22Rv1 (cell line): ENCODE results near the gene SH2B2.

Experiments
- H3K27ac ChIP-seq: fragments of 450-650 bp; 2 replicates; pipeline ENCODE4 v1.5.1; 2017
- ZFX ChIP-seq: fragments of 450-650 bp; IDR thresholded peaks from 2 replicates; pipeline ENCODE4 v1.6.1; 2017; ENCODE audit warnings: antibody characterized with exemption, borderline replicate concordance
- TF ChIP-seq, protein P1 (sequence below): fragments of 450-650 bp; IDR thresholded peaks from 2 replicates; pipeline ENCODE4 v1.5.1; 2017; ENCODE audit warnings: mild to moderate bottlenecking

Gene SH2B2

DNA sequence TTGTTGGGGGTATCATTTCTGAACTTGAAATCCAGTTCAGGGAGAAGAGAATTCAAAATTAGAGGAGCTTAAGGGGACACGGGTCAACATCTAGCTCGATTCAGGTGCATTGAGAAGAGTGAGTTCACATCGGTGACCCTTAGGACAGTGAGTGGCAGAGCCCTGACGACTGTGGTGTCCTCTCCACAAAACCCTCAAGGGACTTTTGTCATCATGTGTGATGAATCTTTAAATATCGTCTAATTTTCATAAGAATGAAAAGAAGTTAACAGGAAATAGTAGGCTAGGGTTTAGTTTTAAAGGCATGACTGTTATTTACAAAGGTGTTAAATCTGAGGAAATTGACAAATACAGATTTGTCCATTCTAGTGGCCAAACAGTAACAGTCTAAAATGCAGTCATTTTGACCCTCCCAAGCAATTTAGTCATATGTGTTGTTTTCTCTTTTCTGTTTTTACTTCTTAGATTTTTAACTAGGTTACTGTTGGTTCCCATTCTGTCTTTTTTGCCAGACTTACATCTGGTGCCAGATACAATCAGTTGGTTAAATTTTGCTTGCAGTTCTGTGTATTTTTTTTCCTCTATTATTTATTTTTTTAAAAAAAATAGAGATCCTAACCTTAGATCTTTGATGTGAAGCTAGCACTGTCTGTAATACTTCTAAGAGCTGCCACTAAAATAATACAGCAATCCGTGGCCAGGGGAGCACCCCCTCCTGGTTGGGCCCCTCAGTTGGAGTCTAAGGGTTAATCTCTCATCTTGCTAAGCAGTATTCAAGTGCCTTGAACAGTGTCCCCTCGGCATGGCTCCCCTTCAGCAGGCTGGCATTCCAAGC lies 34.9 kb upstream of the SH2B2 start:
- H3K27ac ChIP-seq, result no peak overlapping the region
- TF ChIP-seq, protein P1, sequence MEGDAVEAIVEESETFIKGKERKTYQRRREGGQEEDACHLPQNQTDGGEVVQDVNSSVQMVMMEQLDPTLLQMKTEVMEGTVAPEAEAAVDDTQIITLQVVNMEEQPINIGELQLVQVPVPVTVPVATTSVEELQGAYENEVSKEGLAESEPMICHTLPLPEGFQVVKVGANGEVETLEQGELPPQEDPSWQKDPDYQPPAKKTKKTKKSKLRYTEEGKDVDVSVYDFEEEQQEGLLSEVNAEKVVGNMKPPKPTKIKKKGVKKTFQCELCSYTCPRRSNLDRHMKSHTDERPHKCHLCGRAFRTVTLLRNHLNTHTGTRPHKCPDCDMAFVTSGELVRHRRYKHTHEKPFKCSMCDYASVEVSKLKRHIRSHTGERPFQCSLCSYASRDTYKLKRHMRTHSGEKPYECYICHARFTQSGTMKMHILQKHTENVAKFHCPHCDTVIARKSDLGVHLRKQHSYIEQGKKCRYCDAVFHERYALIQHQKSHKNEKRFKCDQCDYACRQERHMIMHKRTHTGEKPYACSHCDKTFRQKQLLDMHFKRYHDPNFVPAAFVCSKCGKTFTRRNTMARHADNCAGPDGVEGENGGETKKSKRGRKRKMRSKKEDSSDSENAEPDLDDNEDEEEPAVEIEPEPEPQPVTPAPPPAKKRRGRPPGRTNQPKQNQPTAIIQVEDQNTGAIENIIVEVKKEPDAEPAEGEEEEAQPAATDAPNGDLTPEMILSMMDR, result no peak
- no peak for TF ChIP-seq ZFX

DNA sequence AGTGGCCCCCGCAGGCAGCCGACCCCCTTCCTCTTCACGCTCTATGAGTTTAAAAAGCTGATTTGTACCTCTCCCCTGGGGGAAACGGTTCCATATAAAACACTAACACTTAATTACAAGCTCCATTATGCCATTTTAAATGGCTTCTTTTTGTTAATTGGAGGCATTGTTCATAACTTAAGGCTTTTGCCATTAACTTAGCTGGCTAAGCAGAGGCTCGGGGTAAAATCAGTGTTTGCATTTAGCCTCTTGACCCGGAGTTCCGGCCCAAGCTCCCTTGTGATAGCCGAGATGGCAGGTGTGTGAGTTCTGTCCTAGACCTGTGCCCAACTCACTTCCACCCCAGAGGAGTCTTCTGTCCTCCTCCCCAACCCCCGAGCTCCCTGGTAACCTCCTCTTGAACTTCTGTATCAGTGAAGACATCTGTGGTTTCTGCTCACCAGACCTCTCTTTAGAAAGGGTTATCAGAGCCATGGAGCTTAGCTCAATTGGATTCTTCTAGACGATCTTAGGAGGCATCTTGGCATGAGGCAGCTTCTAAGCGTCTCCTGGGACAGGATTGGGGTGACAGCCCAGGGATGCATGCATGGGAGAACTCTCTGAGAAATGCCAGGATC lies 34.2 kb upstream of the SH2B2 start:
- H3K27ac ChIP-seq, result no peak overlapping the region
- TF ChIP-seq, protein P1, result no peak
- no peak for TF ChIP-seq ZFX

DNA sequence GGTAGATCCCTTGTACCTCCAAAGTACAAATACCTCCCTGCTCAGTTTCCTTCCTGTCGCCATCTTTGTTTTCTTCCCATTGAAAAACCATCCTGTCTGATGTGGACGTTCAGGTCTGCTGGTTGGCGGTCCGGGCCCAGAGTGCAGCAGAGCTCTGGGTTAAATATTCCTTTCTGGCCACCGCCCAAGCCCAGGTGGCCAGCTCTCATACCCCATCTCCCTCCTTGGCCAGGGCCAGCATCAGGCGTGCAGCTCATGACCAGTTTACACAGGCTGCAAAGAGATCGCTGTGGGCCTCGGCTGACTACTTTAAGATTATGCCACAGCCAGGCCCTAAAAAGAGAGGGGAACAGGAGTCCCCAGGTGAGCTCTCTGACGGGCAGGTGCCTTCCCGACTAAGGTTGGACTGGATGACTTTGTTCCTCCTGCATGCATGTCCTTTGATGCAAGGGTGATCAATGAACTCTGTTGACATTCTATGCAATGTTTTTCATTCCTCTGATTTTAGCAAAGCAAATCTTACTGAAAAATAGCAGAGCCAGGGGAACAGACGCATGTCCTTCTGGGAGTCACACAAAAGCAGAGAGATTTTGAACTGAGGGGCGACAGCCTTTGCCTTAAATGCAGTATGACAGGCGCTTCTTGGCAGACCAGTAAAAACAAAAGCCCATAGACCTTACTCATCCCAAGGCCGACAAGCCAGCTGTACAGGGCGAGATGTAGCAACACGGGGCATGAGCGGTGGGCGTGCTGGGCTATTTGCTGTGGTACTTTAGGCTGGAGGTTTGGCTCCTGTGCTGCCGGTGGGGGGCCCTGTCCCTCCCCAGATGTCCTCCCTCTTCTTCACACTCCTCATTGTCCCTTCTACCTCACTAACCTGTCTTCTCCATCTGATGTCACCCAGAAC lies 33.3 kb upstream of the SH2B2 start:
- H3K27ac ChIP-seq, result no peak overlapping the region
- TF ChIP-seq, protein P1, result no peak
- TF ChIP-seq ZFX, result no peak

DNA sequence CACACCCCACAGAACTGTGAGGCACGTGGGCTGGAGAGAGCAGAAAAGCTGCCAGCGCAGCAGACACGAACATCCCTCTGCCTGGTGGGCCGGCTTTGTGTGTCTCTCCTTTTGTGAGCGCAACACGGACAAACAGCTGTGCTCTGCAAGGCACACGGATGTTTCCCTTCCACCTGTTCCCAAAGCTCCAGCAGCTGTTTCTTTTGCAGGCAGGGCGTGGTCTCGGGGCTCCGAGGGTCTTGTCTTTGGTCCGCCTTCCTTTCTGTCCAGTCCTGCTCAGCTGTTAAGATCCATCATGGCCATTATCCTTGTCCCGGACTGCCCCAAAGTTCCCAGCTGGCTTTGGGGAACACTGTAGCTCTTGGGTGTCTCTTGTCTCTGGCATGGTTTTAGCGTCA lies 32.7 kb upstream of the SH2B2 start:
- TF ChIP-seq, protein P1, result no peak
- no peak for TF ChIP-seq ZFX
- no peak overlapping the region for H3K27ac ChIP-seq

DNA sequence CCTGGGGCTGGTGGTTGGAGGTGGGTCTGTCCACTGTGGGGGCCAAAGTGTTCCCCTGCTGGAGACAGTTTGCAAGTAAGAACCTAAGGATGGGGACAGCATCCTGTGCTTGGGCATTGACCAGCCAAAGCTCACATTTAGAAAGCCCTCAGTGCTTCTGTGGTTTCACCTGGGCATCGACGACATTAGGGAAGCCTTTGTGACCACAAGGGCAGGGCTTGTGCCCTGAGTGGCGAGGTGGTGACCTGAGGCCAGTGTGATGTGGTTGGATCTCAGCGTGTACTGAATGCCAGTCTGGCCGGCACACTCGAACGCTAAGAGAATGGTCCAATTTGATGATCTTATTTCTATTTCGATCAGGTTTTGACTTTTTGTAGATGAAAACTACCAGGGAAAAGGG lies 32.1 kb upstream of the SH2B2 start:
- TF ChIP-seq ZFX, result no peak
- TF ChIP-seq, protein P1, result no peak
- no peak overlapping the region for H3K27ac ChIP-seq

DNA sequence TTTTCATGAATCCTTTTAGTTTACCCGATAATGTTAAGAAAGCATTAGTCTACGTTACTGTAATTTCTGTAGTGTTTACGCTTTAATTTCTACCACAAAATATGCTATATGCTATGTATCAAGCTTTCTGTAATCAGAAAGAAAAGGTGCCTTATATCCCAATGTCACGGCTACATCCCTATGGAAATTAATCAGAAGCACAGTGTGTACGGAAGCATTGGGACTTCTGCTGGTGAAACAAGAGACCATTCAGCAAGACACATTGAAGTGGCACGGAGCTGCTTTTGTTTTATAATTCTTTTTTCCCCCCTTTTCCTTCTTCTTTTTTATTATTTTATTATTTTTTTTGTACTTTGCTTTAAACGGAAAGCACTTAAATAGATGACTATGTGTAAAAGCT lies 31.2 kb upstream of the SH2B2 start:
- TF ChIP-seq, protein P1, result no peak
- no peak for TF ChIP-seq ZFX
- no peak overlapping the region for H3K27ac ChIP-seq

DNA sequence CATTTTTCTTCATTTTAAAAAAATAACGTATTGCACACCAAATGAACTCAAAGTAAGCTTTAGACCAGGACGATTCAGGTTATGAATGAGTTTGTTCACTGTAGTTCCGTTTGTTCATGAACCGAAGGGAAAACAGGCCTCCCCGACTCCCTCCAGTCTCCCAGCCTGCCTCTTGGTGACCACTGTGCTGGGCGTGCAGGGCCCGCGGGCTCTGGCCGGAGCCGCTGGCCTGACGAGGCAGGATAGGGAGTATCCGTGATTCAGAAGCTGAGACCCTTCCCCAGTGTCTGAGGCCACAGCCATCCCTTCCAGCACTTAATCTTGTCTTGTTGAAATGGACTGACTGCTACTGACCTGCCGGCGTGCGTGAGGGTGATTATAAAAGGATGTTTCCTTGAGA lies 30.8 kb upstream of the SH2B2 start:
- H3K27ac ChIP-seq, result no peak overlapping the region
- TF ChIP-seq, protein P1, result no peak
- TF ChIP-seq ZFX, result no peak
